GM19452 (cell line): ENCODE data around the gene CYP2C8.
"Not testable (repeated sequence)": the region's sequence is repeated elsewhere in the genome, so short reads cannot be mapped to it uniquely, and the experiment has no call there.

Source experiments
- ATAC-seq: cut with Tn5 transposase; IDR thresholded peaks from one replicate; pipeline ENCODE4 v1.9.1; 2021; ENCODE audit not compliant: unreplicated experiment

CYP2C8 gene

DNA sequence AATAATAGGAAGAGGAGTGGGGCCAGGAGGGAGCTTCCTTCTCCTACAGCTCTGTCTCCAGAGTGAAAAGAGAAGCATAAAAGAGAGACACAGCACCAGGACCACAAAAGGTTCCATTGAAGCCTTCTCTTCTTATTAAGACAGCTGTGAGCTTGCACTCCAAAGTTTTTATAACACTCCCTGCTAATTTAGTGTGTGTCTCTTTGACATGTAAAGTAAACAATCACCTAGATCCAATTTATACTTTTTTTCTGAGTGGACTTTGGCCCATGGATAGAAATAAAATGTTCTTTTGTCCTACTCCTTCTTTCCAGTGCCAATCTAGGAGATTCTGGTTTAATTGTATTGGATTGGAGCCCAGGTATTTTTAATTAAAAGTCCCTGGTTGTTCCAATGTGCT, at the start of gene CYP2C8:
CYP2C8 (minus strand) TSS at position 212 of the 400 bp plus-strand sequence; CDS start at position 117, 95 bp downstream.
- no peak for ATAC-seq

DNA sequence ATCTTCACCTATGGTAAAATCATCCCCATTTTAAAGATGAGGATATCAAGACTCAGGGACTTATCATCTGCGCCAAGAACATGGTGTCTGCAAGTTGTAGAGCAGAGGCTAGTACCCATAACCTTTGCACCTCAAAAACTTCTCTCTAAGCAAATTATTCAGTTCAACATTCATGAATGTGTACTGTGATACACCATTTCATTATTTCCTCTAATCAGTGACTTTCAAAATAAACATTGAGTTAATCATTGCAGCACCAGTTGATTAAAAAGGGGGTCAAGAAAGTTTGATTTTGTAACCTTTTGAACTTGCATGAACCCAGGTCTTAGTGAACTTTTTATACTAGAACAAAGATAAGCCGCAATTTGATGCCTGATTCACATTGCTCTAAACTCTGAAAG, 47.6 kb upstream of the CYP2C8 start:
- ATAC-seq: no peak

DNA sequence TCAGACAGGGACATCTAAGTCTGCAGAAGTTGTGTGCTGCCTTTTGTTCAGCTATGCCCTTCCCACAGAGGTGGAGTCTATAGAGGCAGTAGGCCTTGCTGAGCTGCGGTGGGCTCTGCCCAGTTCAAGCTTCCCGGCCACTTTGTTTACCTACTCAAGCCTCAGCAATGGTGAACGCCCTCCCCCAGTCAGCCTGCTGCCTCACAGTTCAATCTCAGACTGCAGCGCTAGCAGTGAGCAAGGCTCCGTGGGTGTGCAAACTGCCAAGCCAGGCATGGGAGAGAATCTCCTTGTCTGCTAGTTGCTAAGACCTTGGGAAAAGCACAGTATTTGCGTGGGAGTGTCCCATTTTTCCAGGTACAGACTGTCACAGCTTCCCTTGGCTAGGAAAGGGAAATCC, 41.5 kb upstream of the CYP2C8 start:
- not testable (repeated sequence) for ATAC-seq

DNA sequence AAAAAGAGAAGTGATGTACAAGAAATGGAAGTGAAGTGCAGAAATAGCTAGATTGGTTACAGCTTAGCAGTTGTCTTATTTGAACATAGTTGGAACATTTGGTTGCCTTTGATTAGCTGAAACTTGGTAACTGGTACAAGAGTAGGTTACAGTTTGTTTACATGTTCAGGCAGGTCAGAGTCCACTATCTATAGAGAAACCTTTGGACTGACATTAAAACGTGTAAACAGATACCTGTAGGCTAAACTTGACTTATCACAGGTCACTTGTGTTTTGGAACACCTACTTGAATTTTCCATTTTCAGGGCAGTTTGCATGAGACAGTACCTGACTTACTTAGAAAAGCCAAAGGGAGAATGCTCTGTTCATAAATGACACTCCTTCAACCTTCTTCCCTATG, 28.5 kb upstream of the CYP2C8 start:
- no peak for ATAC-seq

DNA sequence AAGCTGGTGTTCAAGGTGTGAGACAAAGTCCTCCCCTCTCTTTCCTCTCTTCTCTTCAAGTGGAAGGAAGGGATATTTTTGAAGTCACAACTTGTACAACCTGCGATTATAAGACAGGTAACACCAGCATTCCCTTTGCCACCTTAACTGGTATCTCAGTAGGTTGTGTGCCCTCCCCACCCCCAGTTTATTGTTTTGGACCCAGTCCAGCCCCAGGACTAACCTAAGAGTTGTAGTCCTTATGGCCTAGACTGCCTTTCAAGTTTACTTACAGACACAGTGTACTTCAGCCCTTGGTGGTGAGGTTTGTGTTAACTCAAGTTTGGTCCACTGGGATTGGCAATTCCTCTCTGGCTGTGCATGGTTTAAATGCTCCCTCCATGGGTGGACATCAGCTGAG, 26.8 kb upstream of the CYP2C8 start:
- no peak for ATAC-seq

DNA sequence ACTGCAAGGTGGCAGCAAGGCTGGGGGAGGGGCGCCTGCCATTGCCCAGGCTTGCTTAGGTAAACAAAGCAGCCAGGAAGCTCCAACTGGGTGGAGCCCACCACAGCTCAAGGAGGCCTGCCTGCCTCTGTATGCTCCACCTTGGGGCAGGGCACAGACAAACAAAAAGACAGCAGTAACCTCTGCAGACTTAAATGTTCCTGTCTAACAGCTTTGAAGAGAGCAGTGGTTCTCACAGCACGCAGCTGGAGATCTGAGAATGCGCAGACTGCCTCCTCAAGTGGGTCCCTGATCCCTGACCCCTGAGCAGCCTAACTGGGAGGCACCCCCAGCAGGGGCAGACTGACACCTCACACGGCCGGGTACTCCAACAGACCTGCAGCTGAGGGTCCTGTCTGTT, 10.3 kb upstream of the CYP2C8 start:
- not testable (repeated sequence) for ATAC-seq

DNA sequence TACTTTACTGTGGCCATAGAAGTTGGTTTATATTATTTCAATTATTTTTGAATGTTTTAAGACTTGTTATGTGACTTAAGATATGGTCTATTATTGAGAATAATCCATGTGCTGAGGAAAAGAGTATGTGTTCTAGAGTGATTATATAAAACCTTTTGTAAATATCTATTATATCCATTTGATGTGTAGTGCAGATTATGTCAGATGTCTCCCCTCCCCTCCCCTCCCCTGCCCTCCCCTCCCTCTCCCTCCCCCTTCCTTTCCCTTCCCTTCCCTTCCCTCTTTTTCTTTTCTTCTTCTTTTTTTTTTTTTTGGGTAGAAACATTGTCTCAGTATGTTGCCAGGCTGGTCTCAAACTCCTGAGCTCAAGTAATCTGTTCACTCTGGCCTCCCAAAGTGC, 8.3 kb upstream of the CYP2C8 start:
- no peak for ATAC-seq

DNA sequence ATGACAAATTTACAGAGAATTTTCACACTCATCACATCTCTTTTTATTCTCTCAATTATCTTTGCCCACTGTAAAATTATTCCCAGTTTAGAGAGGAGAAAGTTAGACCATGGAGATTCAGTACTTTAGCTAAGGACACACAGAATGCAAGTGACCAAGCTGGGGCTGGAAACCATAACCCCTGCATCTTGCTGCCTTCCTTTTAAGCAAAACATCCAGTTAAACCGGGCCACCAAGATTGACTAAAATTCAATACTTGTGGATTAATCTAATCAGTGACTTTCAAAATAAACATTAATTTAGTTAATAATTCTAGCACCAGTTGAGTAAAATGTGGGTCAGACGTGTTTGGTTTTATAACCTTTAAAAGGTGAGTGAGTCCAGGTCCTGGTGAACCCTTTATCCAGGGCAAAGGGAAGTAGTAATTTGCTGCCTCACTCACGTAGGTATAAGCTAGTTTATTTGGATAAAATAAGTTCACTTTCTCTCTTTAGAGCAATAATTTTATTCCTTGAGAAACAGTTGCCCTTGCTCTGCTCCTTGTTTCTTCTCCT, 1.9 kb upstream of the CYP2C8 start:
- no peak for ATAC-seq

DNA sequence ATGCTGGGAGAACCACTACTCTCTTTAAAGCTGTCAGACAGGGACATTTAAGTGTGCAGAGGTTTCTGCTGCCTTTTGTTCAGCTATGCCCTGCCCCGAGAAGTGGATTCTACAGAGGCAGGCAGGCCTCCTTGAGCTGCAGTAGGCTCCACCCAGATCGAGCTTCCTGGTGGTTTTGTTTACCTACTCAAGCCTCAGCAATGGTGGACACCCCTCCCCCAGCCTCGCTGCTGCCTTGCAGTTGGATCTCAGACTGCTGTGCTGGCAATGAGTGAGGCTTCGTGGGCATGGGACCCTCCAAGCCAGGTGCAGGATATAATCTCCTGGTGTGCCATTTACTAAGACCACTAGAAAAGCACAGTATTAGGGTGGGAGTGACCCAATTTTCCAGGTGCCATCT, 5.2 kb downstream of the CYP2C8 start:
- not testable (repeated sequence) for ATAC-seq

DNA sequence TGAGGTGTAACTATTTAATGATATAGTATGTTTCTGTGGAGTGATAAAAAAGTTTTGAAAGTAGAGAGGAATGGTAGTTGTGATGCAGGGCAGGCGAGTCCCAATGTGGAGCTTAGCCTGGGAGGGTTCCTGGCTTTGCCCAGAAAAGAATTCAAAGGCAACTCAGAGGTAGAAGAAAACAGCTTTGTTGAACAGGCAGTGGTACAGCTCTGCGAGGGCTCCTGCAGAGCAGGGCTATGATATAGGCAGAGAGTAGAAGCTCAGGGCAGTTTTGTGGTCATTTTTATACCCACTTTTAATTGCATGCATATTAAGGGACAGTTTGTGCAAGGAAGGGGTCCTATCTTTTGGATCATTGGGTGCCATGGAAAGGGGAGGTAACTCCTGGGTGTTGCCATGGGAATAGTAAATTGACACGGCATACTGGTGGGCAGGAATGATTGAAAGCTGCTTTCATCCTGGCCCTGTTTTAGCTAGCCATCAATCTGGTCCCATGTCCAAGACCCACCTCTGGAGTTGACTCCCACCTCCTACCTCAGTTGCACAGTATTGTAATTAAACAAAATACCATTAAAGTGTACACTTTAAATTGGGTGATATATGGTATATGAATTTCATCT, 12.4 kb downstream of the CYP2C8 start:
- ATAC-seq: no peak

DNA sequence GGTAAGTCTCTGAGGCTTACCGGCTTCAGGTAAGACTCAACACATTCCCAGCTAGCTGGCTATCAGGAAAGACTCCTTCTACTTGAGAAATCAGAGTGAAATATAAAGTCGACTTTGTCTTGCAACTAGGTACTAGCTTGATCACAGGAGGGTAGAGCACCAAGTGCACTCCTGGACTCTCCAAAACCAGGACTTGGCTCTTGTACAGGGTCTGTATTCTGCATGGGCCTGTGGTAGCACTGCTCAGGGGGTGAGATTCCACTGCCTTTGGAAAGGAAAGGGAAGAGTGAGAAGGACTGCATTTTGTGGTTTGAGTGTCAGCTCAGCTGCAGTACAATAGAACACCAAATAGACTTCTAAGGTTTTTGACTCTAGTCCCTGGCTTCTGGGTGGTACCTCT, 19.4 kb downstream of the CYP2C8 start:
- no peak for ATAC-seq

DNA sequence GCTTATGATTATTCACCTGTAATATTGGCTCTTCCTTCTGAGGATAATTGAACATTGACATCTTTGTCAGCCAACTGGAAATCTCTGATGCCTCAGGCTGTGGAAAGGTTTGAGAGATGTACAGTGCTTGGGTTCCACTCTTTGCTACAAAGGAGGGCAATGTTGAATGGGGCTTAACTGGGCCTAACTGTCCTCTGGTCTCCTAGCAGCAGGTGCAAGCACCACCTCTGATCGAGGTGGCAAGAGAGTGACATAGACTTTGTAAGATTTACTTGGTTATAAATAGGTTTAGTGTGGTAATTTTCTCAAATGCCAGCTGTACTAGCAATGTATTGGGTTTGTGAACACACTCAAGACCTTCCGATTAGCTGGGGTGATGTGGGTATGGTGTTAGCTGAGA, 21.1 kb downstream of the CYP2C8 start:
- no peak for ATAC-seq

DNA sequence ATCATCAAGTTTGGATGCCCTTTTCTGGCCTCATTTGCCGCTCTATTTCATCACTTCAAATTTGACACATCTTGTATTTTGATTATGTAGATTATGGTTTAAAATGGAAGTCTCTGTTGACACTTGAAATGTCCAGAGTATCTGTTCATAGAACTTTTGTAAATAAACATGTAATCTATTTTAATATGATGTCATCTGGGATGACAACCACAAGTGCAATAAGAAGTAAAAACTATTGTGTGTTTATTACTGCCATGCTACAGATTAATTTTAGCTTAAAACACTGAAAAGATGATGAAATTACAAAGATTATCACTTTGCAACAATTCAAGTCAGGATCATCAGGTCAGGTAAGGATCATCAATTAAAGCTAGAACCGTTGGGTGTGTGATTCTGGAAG, 30.0 kb downstream of the CYP2C8 start:
- no peak for ATAC-seq

DNA sequence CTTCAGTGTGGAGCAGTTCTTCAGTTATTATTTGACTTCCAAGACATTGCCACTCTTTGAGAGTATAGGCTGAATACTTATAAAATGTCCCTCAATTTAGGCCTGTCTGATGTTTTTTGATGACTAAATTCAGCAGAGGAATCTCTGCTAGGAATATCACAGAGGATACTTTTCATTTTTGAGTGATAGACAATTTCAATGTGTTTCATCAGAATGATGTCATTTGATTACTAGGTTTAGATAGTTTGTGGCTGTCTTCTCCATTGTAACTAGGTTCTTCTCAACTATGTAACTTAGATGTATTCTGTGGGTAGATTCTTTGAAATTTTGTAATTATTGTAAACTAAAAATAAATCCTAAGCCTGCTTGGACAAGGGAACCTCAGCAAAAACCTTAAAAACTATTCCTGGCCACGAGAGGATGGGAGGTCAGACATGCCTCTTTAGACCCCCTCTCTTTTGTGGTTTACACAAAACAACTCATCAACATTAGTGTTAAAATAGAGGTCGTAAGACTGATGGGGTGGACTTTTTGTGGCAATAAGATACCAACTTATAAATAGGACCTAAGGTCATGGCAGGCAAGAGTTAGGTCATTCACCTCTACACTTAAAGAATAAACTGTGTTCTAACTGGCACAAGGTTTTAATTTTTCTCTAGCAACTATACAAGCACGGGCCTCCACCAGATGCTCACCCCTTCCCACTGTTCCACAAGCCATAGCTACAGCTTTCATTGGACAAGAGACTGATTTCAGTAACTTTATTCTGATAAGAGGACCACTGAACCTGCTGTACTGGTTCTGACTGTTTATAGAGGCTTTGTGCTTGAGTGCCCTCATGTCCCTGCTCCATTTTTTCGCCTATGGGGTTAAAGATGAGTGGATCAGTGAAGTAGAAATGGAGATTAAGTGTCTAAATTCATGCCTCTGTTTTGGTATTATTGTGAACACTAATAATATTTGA, 33.7 kb downstream of the CYP2C8 start:
- no peak for ATAC-seq

DNA sequence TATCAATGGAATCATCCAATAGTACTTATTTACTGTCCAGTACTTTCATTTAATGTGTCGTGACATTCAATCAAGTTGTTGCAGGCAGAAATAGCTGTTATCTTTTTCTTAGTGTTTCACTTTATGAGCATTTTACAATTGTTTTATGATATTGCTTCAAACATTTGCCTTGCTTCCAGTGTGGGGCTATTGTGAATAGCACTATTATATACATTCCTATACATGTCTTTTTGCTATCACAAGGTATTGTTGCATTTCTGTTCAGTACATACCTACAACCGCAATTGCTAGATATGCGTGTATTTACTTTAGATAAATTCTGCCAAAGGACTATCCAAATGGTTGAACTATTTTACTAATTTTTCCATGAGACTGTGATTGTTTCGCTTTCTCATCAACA, 34.9 kb downstream of the CYP2C8 start:
- ATAC-seq: no peak

DNA sequence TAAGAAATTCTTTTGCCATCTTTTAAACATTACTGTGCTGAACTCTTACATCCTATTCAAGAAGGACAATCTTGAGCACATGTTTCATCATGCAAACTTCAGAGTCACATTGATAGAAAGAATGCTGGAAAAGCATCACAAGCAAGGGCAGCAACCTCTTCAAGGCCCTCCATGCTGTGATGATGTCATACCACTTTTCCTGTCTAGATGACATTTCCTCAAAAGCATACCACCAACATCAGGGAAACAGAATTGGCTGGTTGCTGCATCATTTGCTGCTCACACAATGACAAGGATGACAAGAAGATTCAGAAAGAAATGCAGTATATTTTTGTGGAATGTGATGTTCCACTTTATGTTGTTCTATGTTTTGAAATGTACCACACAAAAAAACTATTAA, 37.6 kb downstream of the CYP2C8 start:
- ATAC-seq: no peak

DNA sequence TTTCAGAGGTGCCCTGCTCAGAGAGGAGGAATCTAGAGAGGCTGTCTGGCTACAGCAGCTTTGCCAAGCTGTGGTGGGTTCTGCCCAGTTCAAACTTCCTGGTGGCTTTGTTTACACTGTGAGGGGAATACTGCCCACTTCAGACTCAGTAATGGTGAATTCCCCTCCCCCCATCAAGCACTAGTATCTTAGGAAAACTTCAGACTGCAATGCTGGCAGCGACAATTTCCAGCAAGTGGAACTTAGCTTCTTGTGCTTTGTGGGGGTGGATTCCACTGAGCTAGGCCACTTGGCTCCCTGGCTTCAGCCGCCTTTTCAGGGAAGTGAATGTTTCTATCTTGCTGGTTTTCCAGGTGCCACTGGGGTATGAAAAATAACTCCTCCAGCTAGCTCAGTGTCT, 42.8 kb downstream of the CYP2C8 start:
- no peak for ATAC-seq

DNA sequence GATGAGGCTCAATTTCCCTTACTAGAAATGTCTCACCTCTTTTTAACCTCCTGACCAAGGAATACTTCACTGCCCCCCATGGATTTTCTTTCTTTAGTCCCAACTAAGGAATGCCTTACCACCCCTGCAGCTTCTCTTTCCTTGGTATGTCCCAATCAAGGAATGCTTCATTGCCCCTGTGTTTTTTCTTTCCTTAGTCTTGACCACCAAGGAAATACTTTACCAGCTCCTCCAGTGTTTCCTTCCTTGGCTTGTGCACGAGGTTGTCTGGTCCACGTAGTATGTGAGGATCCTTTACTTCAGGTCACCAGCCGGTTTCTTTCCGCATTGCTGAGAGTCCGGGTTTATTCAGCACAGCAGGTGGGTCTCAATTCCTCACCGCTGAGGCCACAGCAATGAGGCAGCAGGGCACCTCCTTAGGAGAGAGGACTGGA, 71.5 kb downstream of the CYP2C8 start:
- no peak for ATAC-seq

DNA sequence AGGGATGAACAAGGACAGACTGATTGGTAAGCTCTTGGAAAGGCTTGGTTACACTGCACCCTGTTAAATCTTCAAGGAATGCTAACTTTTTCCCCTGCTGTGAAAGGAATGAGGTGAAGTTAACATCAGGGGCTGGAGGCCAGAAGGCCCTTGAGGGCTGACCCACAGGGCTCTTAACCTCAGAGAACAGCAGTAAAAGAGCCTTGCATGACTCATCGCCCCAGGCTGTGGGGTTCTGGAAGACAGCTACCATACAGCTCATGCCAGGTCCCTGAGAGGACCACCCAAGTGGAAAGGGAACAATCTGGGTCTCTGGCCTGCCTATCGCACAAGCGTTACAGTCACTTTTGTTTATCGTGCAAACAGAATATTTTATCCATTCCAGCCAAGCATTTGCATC, 76.5 kb downstream of the CYP2C8 start:
- ATAC-seq: no peak

DNA sequence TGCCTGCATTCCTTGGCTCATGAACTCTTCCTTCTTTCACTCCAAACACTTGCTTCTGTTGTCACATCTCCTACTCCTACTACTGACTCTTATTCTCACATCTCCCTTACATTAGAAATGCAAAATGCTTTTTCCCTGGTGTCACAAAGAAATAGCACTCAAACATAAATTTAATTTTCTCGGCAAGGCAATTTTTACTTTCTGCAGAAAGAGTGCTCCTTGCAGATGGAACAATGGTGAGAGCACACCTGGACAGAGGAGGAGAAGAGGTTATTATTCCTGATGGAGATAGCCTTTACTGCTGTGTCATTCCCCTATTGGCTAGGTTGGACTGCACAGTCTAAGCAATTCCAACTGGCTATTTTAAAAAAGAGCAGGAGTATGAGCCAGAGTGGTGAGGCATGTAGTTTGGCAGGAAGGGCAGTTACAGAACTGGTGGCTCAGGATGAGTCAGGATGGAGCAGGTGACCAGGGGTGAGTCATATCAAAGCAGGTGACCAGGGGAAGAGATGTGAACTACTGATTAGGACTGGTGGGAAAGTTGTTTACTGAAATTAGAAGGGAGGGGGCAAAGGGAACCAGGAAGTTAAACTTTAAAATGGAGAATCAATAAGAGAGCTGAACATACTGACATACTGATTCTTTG, 77.9 kb downstream of the CYP2C8 start:
- ATAC-seq: no peak

DNA sequence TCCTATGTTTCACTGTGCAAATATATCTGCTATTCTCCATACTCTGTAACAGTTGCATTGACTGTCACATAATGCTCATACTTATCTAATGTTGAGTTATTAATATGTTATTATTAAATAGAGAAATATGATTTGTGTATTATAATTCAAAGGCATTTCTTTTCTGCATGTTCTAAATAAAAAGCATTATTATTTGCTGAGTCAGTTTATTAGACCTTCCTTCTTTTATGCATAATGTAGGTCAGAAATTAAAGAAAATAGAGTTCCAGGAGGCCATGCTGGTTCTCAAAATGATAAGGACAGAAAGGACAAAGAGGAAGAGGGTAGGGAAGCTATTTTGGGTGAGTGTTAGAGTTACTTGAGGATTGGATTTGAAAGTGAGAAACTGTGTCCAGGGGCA, 80.1 kb downstream of the CYP2C8 start:
- ATAC-seq: no peak
